ENCODE measurements around the gene CLEC16A. TPM values are rescaled to one million over a fixed set of nuclear protein-coding genes. Genes with fewer than 3 reads are reported as not detected.

CLEC16A gene
- total RNA-seq, 4 donors from 2014 or later = 19.9 to 38.3 (median 35.0) TPM

DNA sequence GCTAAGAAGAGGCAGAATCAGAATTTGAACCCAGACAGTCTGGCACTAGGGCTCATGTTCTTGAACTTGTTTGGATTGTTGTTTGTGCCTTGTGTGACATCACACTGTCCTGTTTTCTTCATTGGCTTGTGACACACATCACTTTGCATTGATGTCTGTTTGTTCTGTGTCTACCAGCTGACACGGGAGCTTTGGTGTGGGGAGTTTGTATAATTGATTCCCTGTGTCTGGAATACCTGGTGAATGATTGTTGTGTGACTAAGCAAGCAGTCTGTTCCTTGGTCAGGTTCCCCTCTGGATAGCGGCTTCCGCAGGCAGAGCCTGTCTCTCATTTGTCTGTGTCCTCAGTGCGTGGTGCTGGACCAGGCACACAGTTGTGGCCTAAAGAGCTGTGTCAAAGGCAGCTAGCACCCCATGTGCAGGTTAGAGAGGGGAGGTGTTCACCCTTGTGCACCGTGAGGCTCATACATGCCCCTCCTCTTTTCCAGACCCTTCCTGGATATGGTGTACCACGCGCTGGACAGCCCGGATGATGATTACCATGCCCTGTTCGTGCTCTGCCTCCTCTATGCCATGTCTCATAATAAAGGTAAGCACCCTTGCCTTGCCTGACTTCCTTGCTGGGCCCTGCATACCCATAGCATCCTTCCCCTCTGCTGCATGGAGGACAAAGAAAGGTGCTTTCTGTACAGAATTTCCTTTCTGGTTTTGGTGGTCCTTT is 80.1 kb downstream of the CLEC16A start:
- no peak for ATAC-seq
- no peak overlapping the region for H3K27ac ChIP-seq

DNA sequence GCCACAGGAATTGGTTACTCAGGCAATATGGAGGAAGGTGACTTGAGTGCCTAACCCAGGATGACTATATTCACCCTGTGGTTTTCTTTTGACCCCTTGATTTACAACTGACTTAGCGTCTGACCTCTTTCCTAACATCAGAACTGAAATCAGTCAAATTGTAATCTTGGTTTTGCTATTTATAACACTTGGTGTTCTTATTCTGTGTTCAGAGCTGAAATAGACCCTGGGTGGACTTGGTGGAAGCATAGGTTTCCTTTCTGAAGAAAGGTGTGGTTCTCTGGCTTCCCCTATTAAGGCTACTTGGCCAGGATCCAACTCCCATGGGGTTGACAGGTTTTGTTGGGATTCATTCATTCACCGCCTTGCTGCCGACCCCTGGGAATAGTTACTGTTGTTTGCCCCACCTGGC is 80.8 kb downstream of the CLEC16A start:
- no peaks in the 10 kb centered on the region for H3K4me1 ChIP-seq
- H3K27ac ChIP-seq = no peak overlapping the region
- H3K27me3 ChIP-seq = no peaks in the 10 kb centered on the region
- peaks cover 2 to 80% of the 10 kb centered on the region in 2 donors for H3K36me3 ChIP-seq
- no peak overlapping the region for H3K4me3 ChIP-seq
- H3K9me3 ChIP-seq = peaks cover 0 to 37% (median 0%) of the 10 kb centered on the region in 3 donors
- ATAC-seq = no peak
- no peak for TF ChIP-seq POLR2AphosphoS5 (IDR thresholded peaks at IDR 0.05)
- WGBS, 2 donors (ENCODE audit: low coverage in 1 of 2) = 80 to 85% methylated on average over 2 to 3 of the region's 3 CpGs

More for the DNA sequence above, 80.1 kb downstream of the CLEC16A start:
- H3K36me3 ChIP-seq = peaks cover 2 to 79% of the 10 kb centered on the region in 2 donors
- no peak overlapping the region for H3K4me3 ChIP-seq
- TF ChIP-seq POLR2AphosphoS5 (IDR thresholded peaks at IDR 0.05) (no peak), POLR2A (IDR thresholded peaks at IDR 0.05) (no peak), EP300 (IDR thresholded peaks at IDR 0.05) (no peak)
- TF ChIP-seq, protein P1, sequence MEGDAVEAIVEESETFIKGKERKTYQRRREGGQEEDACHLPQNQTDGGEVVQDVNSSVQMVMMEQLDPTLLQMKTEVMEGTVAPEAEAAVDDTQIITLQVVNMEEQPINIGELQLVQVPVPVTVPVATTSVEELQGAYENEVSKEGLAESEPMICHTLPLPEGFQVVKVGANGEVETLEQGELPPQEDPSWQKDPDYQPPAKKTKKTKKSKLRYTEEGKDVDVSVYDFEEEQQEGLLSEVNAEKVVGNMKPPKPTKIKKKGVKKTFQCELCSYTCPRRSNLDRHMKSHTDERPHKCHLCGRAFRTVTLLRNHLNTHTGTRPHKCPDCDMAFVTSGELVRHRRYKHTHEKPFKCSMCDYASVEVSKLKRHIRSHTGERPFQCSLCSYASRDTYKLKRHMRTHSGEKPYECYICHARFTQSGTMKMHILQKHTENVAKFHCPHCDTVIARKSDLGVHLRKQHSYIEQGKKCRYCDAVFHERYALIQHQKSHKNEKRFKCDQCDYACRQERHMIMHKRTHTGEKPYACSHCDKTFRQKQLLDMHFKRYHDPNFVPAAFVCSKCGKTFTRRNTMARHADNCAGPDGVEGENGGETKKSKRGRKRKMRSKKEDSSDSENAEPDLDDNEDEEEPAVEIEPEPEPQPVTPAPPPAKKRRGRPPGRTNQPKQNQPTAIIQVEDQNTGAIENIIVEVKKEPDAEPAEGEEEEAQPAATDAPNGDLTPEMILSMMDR (IDR thresholded peaks at IDR 0.05) = no peak
- no peaks in the 10 kb centered on the region for H3K4me1 ChIP-seq
- 83 to 100% methylated on average over 2 of the region's 9 CpGs for WGBS, 2 donors (ENCODE audit: low coverage in 1 of 2)
- no peaks in the 10 kb centered on the region for H3K27me3 ChIP-seq
- H3K9me3 ChIP-seq = peaks cover 0 to 37% (median 0%) of the 10 kb centered on the region in 3 donors

DNA sequence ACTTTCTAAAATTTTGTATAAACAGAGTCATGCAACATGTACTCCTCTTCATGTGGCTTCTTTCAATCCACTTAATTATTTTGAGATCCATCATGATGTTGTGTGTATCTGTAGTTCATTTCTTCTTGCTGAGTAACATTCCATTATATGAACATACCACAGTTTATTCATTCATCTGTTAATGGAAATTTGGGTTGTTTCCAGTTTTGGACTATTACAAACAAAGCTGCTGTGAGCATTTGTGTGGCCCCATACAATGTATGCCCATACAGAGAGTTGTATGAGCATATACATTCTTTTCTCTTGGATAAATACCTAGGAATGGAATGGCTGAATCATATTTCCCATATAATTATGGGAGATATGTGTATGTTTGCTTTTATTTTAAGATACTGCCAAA is 85.6 kb downstream of the CLEC16A start:
- ATAC-seq = no peak
- Histone ChIP-seq H3K27me3 (no peaks in the 10 kb centered on the region), H3K4me3 (no peak overlapping the region), H3K9me3 (peaks cover 0 to 34% (median 0%) of the 10 kb centered on the region in 3 donors), H3K4me1 (peaks cover 0 to 32% (median 12%) of the 10 kb centered on the region in 3 donors), H3K27ac (no peak overlapping the region), H3K36me3 (peaks cover 0 to 89% of the 10 kb centered on the region in 2 donors)
- TF ChIP-seq POLR2A (IDR thresholded peaks at IDR 0.05) = no peak
- TF ChIP-seq EP300 (IDR thresholded peaks at IDR 0.05) = no peak
- TF ChIP-seq, protein P1 (IDR thresholded peaks at IDR 0.05) = no peak
- no peak for TF ChIP-seq POLR2AphosphoS5 (IDR thresholded peaks at IDR 0.05)

DNA sequence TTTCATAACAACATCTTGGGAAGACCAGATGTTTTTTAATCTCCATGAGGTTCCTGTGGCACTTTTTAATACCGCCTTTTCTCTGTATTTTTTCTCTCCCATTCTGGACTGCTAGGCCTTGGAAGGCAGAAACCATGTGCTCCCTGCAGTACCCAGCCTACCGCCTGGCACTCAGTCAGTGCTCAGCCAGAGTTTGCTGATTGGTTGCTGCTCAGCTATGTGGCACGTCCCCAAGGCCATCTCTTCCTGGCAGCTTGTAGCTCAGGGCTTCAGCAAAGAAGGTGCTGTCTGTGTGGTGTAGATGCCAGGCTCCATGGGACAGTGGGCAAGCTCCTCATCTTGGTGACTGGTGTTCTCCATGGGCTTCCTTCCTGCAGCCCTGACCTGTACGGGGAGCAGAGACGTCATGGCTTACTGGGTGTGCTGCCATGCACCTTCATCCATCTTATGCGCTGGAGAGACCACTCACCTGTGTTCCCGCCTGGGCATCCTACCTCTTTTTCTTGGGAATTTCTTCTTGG is 86.7 kb downstream of the CLEC16A start:
- Histone ChIP-seq H3K4me3 (no peak overlapping the region), H3K27me3 (no peaks in the 10 kb centered on the region), H3K4me1 (peaks cover 0 to 32% (median 12%) of the 10 kb centered on the region in 3 donors), H3K27ac (no peak overlapping the region), H3K9me3 (peaks cover 0 to 23% (median 0%) of the 10 kb centered on the region in 3 donors), H3K36me3 (peaks cover 0 to 89% of the 10 kb centered on the region in 2 donors)
- TF ChIP-seq POLR2AphosphoS5 (IDR thresholded peaks at IDR 0.05) = no peak
- TF ChIP-seq EP300 (IDR thresholded peaks at IDR 0.05) = no peak
- TF ChIP-seq, protein P1 (IDR thresholded peaks at IDR 0.05) = no peak
- TF ChIP-seq POLR2A (IDR thresholded peaks at IDR 0.05) = no peak
- WGBS, 2 donors (ENCODE audit: low coverage in 1 of 2) = 96 to 100% methylated on average over 2 to 6 of the region's 7 CpGs
- ATAC-seq = no peak

DNA sequence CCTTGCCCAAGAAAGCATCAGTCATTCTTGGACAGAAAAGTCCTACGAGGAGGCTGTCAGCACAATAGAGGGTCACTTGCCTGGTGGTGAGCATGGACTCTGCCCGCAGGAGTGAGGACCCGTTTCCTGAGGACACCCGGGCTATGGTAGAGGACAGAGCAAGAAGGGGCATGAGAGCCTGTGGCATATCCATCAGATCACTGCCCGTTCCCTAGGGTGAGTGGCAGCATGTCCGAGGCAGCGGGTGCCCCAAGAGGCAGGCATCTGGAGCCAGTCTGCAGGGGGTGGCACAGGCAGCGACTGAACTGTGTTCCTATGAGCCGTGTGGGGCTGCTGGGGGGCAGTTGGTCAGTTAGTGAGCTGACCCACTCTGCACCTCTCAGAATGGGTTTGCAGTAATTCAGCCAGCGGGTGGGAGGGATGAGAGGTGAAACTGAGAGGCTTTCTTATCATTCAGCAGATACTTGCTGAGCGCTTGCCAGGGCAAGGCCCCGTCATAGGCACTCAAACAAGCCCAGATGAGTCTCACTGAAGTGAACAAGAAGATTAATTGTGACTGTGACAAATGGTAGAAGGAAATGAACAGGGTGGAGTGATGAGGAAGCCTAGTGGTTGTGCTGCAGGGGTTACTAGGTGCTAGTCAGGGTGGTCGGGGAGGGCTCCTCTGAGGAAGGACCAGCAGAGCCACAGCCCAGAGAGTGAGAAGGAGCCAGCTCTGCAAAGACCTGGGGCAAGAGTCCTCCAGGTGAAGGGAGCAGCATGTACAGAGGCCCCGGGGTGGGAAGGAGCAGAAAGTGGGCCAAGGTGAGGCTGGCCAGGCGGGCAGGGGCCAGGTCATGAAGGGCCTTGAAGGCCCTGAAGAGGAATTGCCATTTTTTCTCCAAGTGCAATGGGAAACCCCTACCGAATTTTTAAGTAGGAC is 87.9 kb downstream of the CLEC16A start:
- Histone ChIP-seq H3K4me1 (peaks cover 0 to 32% (median 12%) of the 10 kb centered on the region in 3 donors), H3K27ac (peak overlapping the region in 3 of 4 donors; percentile 62 to 74 (median 71)), H3K9me3 (peaks cover 0 to 13% (median 0%) of the 10 kb centered on the region in 3 donors), H3K36me3 (peaks cover 0 to 89% of the 10 kb centered on the region in 2 donors), H3K4me3 (no peak overlapping the region), H3K27me3 (no peaks in the 10 kb centered on the region)
- 58 to 81% methylated on average over 4 to 8 of the region's 16 CpGs for WGBS, 2 donors (ENCODE audit: low coverage in 1 of 2)
- no peak for ATAC-seq
- TF ChIP-seq, protein P1 (IDR thresholded peaks at IDR 0.05) = no peak
- no peak for TF ChIP-seq EP300 (IDR thresholded peaks at IDR 0.05)
- TF ChIP-seq POLR2AphosphoS5 (IDR thresholded peaks at IDR 0.05) = no peak
- TF ChIP-seq POLR2A (IDR thresholded peaks at IDR 0.05) = no peak

Measured in gastroesophageal sphincter (tissue), 4 donors.